ENCODE measurements around the gene MICU1.

Gene MICU1

GRCh38 chr10:72319416-72320254 lies 306.2 kb downstream of the MICU1 start:
- DNase-seq (ENCODE audit: low spot score) = peak; percentile 92

GRCh38 chr10:72318418-72319262 lies 307.2 kb downstream of the MICU1 start:
- TF ChIP-seq CTCF (IDR thresholded peaks at IDR 0.05; ENCODE audit: extremely low read depth, missing control alignments) = no peak
- no peak for DNase-seq (ENCODE audit: low spot score)

More at GRCh38 chr10:72319416-72320254, 306.2 kb downstream of the MICU1 start:
- no peak for TF ChIP-seq CTCF (IDR thresholded peaks at IDR 0.05; ENCODE audit: extremely low read depth, missing control alignments)

Measured in GM20000 (cell line).